ENCODE results near the gene PFDN2.

Gene PFDN2

DNA sequence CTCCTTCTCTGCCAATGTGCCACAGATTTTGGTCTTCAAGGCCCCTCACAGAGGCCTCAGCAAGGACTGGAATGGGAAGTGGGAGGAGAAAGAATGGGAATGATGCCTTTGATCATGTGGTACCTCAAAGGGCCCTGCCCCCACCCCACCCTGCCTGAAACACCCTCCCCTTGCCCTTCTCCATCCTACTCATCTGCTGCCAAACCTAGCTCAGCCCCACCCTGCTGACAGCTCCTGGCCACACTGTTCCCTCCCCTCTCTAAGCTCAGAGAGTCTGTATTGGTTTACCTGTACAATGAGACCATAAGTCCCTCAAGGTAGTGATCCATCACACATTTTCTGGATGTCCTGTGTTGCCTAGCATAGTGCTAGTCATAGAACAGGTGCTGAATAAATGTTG, 41.4 kb downstream of the PFDN2 start:
- TF ChIP-seq, protein P1, sequence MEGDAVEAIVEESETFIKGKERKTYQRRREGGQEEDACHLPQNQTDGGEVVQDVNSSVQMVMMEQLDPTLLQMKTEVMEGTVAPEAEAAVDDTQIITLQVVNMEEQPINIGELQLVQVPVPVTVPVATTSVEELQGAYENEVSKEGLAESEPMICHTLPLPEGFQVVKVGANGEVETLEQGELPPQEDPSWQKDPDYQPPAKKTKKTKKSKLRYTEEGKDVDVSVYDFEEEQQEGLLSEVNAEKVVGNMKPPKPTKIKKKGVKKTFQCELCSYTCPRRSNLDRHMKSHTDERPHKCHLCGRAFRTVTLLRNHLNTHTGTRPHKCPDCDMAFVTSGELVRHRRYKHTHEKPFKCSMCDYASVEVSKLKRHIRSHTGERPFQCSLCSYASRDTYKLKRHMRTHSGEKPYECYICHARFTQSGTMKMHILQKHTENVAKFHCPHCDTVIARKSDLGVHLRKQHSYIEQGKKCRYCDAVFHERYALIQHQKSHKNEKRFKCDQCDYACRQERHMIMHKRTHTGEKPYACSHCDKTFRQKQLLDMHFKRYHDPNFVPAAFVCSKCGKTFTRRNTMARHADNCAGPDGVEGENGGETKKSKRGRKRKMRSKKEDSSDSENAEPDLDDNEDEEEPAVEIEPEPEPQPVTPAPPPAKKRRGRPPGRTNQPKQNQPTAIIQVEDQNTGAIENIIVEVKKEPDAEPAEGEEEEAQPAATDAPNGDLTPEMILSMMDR (conservative IDR thresholded peaks at IDR 0.05; ENCODE audit: low read length) = no peak
- H3K4me3 ChIP-seq (ENCODE audit: low read length) = no peak overlapping the region

DNA sequence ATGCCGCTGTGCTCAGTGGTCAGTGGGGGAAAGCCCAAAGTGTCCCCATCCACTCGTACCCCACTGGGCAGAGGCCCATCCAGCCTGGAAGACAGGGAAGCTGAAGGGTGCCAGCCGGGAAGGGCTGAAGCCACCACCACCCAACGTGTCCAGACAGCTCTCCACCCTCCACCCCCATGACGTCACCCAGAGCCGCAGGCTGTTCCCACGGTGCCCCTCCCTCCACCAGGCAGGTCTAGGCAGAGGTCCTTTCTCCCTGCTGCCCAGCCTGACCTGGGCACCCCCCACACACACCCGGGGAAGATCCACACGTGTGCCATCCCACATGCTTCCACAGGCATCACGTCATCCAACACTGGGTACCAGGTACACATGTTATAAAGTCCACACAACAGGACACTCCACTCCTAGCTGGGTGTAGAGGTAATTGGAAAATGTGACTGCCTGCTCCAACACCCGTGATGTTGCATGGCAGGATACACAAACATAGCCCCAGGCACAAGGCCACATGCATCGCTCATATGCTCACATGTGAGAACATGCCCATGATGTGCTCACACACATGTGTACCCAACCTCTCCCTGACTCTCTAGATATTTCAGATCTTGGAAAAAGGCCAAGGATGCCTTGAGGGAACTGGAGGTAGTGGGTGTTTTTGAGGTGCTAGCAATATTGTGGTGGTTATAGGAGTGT, 43.0 kb downstream of the PFDN2 start:
- TF ChIP-seq, protein P1 (conservative IDR thresholded peaks at IDR 0.05; ENCODE audit: low read length) = no peak
- H3K4me3 ChIP-seq (ENCODE audit: low read length) = no peak overlapping the region
- no peak for DNase-seq (ENCODE audit: low read depth)

More for the DNA sequence above, 41.4 kb downstream of the PFDN2 start:
- DNase-seq (ENCODE audit: low read depth) = no peak

DNA sequence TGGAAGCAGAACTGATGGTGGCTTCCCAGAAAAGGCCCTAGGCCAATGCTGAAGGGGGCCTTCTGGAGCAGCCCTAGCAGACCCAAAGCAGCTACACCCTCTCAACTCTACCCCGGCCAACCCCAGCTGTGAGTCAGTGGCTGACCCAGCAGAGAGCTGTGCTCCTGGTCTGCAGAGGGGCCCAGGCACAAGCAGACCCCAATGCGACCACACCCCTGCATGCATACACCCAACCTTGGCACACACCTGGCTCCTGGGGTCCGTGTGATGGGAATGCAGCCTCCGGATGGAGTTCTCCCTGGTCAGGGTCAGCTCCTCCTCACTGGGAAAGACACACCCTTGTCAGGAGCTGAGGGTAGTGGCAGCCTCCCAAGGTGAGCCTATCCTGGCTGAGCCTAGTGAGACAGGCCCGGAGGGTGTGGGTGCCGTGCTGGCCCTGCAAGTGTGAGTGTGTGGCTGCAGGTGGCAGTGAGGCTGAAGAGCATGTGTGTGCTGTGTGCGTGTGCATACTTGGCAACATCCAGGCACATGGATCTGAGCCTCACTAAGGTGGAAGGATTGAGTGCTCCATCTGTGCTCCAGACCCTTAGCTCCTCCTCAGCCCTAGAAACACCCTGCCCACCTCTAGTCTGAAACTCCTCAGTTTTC, 44.2 kb downstream of the PFDN2 start:
- DNase-seq (ENCODE audit: low read depth) = no peak
- no peak overlapping the region for H3K4me3 ChIP-seq (ENCODE audit: low read length)
- TF ChIP-seq, protein P1 (conservative IDR thresholded peaks at IDR 0.05; ENCODE audit: low read length) = no peak

DNA sequence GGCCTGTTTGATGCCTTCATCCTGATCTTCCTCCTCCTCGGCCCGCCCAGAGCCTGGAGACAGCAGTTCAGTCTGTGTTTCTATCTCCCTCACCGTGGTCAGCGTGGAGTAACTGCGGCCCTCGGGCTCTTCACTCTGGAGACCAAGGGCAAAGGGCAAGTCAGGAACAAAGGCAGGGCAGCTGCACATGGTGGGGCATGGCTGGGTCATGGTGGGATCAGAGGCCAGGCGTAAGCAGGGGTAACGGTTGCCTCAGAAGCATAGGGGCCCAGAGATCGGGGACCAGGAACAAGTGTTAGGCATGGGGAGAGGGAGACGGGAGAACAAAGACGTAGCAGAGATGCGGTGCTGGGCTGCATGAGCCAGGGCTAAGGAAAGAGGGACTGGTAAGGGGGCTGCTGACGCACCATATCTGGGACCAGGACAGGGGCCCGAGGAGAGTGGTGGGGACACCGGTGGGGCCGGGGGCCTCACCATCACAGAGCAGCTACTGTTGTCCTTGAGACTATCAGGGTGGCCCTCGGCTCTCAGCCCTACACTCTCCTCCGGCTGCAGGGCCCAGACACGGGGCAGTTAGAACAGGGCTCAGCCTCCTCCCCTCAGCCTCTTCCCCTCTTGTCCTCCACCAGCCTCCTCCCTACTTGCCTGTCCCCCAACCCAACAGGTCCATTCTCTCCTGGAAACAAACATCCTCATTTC, 44.9 kb downstream of the PFDN2 start:
- TF ChIP-seq, protein P1 (conservative IDR thresholded peaks at IDR 0.05; ENCODE audit: low read length) = no peak
- H3K4me3 ChIP-seq (ENCODE audit: low read length) = no peak overlapping the region
- no peak for DNase-seq (ENCODE audit: low read depth)

DNA sequence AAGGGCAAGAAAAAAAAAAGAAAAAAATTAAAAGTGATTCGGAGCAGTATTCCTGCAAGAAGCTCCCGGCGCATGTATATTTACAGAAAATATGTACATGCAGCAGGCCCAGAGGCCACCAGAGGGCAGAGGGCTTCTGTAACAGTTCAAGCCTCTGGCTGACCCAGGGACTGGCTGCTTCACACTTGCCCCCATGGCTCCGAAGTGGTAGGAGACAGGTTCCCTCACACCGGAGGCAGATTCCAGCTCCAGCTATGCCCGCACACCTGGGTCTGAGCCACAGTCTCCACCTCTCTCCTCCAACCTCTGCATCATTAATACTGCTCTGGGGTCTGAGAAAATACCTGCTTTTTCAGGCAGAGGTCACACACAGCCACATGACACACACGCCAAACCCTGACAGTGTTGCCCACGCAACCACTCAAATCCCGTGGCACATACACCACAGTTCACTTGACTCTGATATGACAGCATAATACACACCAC, 45.9 kb downstream of the PFDN2 start:
- no peak overlapping the region for H3K4me3 ChIP-seq (ENCODE audit: low read length)
- TF ChIP-seq, protein P1 (conservative IDR thresholded peaks at IDR 0.05; ENCODE audit: low read length) = peak; percentile 76
- peak; percentile 72 for DNase-seq (ENCODE audit: low read depth)

DNA sequence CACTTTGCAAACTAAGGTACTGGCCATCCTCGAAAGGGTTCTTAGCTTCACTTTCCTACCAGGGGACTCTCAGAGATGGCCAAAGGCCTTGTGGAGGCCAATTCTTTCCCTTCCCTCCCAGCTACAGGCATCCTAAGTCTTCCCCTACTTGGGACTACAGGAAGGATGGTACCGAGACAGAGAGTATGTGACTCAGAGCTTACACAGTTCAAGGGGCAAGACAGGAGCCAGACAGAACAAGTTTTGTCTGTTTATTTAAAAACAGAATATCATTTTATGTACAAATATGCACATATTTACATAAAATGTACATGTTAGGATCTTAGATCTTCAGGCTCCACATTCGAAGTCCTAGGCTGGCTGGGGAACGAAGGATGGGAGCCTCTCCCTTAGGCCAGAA, 47.1 kb downstream of the PFDN2 start:
- no peak overlapping the region for H3K4me3 ChIP-seq (ENCODE audit: low read length)
- TF ChIP-seq, protein P1 (conservative IDR thresholded peaks at IDR 0.05; ENCODE audit: low read length) = no peak
- no peak for DNase-seq (ENCODE audit: low read depth)

All from AG10803 (cell line).